HEK293 (cell line): Measurements from ENCODE around the gene EFCAB12.
A peak's percentile ranks its signal among the peaks of the same experiment; 100 is the strongest.

Experiments
- GFI1B ChIP-seq: fragments of 450-650 bp; formaldehyde crosslinking; IDR thresholded peaks from 2 replicates; pipeline ENCODE4 v1.5.1; 2016; ENCODE audit warnings: missing biosample characterization, missing genetic modification characterization
- GLIS2 ChIP-seq: fragments of 450-650 bp; formaldehyde crosslinking; IDR thresholded peaks from 2 replicates; pipeline ENCODE4 v1.5.1; 2016; ENCODE audit warnings: missing biosample characterization, missing genetic modification characterization
- HIC1 ChIP-seq: fragments of 450-650 bp; formaldehyde crosslinking; IDR thresholded peaks from 2 replicates; pipeline ENCODE4 v1.5.1; 2016; ENCODE audit warnings: missing biosample characterization, missing genetic modification characterization
- MYNN ChIP-seq: fragments of 450-650 bp; formaldehyde crosslinking; IDR thresholded peaks from 2 replicates; pipeline ENCODE4 v1.5.1; 2016; ENCODE audit warnings: missing biosample characterization, missing genetic modification characterization, borderline replicate concordance
- RBAK ChIP-seq: fragments of 450-650 bp; formaldehyde crosslinking; IDR thresholded peaks from 2 replicates; pipeline ENCODE4 v1.5.1; 2016; ENCODE audit warnings: missing biosample characterization, missing genetic modification characterization
- REPIN1 ChIP-seq: fragments of 450-650 bp; formaldehyde crosslinking; IDR thresholded peaks from 2 replicates; pipeline ENCODE4 v1.5.1; 2017; ENCODE audit warnings: missing biosample characterization, missing genetic modification characterization, low read depth
- TCF7L2 ChIP-seq: IDR thresholded peaks from 2 replicates; pipeline ENCODE4 v1.6.1; 2011; ENCODE audit warnings: low read depth, mild to moderate bottlenecking, inconsistent platforms, low read length, moderate library complexity, borderline replicate concordance
- TRIM28 ChIP-seq: IDR thresholded peaks from 2 replicates; pipeline ENCODE4 v1.6.1; 2011; ENCODE audit warnings: low read length, control low read depth, borderline replicate concordance
- ZBTB1 ChIP-seq: fragments of 450-650 bp; formaldehyde crosslinking; IDR thresholded peaks from 2 replicates; pipeline ENCODE4 v1.5.1; 2016; ENCODE audit warnings: missing biosample characterization, missing genetic modification characterization
- ZNF155 ChIP-seq: fragments of 450-650 bp; formaldehyde crosslinking; IDR thresholded peaks from 2 replicates; pipeline ENCODE4 v1.5.1; 2016; ENCODE audit warnings: missing biosample characterization, missing genetic modification characterization
- ZNF202 ChIP-seq: fragments of 450-650 bp; formaldehyde crosslinking; IDR thresholded peaks from 2 replicates; pipeline ENCODE4 v1.5.1; 2016; ENCODE audit warnings: missing biosample characterization, missing genetic modification characterization, borderline replicate concordance
- ZNF23 ChIP-seq: fragments of 450-650 bp; formaldehyde crosslinking; IDR thresholded peaks from 2 replicates; pipeline ENCODE4 v1.5.1; 2016; ENCODE audit warnings: missing biosample characterization, missing genetic modification characterization, borderline replicate concordance
- ZNF274 ChIP-seq, 2 experiments: fragments of 200-500 bp in 1 of 2; fragments of 450-650 bp in 1 of 2; sonication (Bioruptor generic) in 1 of 2; formaldehyde crosslinking in 1 of 2; IDR thresholded peaks; 2 replicates each; pipeline versions ENCODE4 v1.5.1 to v1.6.1; 2014 to 2016; ENCODE audit warnings: borderline replicate concordance in 1 of 2, inconsistent platforms in 1 of 2, low read length in 1 of 2, missing biosample characterization in 1 of 2, missing genetic modification characterization in 1 of 2
- ZNF311 ChIP-seq: fragments of 450-650 bp; formaldehyde crosslinking; IDR thresholded peaks from 2 replicates; pipeline ENCODE4 v1.5.1; 2017; ENCODE audit warnings: missing biosample characterization, missing genetic modification characterization, borderline replicate concordance
- ZNF416 ChIP-seq: fragments of 450-650 bp; formaldehyde crosslinking; IDR thresholded peaks from 2 replicates; pipeline ENCODE4 v1.5.1; 2016; ENCODE audit warnings: missing biosample characterization, missing genetic modification characterization
- ZNF510 ChIP-seq: fragments of 450-650 bp; formaldehyde crosslinking; IDR thresholded peaks from 2 replicates; pipeline ENCODE4 v1.5.1; 2018; ENCODE audit warnings: mild to moderate bottlenecking, missing genetic modification characterization, missing biosample characterization; ENCODE audit not compliant: insufficient replicate concordance
- ZNF518A ChIP-seq: fragments of 450-650 bp; formaldehyde crosslinking; conservative IDR thresholded peaks from 2 replicates; pipeline ENCODE4 v1.5.1; 2016; ENCODE audit warnings: low read depth, missing biosample characterization, missing genetic modification characterization
- ZNF544 ChIP-seq: fragments of 450-650 bp; formaldehyde crosslinking; IDR thresholded peaks from 2 replicates; pipeline ENCODE4 v1.5.0; 2017; ENCODE audit warnings: missing biosample characterization, missing genetic modification characterization
- ZNF555 ChIP-seq: fragments of 450-650 bp; formaldehyde crosslinking; conservative IDR thresholded peaks from 2 replicates; pipeline ENCODE4 v1.5.1; 2017; ENCODE audit warnings: missing biosample characterization, mild to moderate bottlenecking, missing genetic modification characterization, inconsistent platforms
- ZNF585B ChIP-seq: fragments of 450-650 bp; formaldehyde crosslinking; IDR thresholded peaks from 2 replicates; pipeline ENCODE4 v1.5.1; 2016; ENCODE audit warnings: missing biosample characterization, missing genetic modification characterization
- ZNF623 ChIP-seq: fragments of 450-650 bp; formaldehyde crosslinking; IDR thresholded peaks from 2 replicates; pipeline ENCODE4 v1.5.1; 2016; ENCODE audit warnings: missing biosample characterization, missing genetic modification characterization
- ZNF701 ChIP-seq: fragments of 450-650 bp; formaldehyde crosslinking; IDR thresholded peaks from 2 replicates; pipeline ENCODE4 v1.5.1; 2016; ENCODE audit warnings: missing biosample characterization, missing genetic modification characterization
- ZNF704 ChIP-seq: fragments of 450-650 bp; formaldehyde crosslinking; IDR thresholded peaks from 2 replicates; pipeline ENCODE4 v1.5.1; 2016; ENCODE audit warnings: missing biosample characterization, missing genetic modification characterization
- ZNF843 ChIP-seq: fragments of 450-650 bp; formaldehyde crosslinking; IDR thresholded peaks from 2 replicates; pipeline ENCODE4 v1.5.1; 2016; ENCODE audit warnings: missing biosample characterization, missing genetic modification characterization
- TF ChIP-seq, protein P1 (sequence below): fragments of 450-650 bp; IDR thresholded peaks from 2 replicates; pipeline ENCODE4 v1.5.1; 2018; ENCODE audit warnings: missing biosample characterization, missing genetic modification characterization
- TF ChIP-seq, protein P2 (sequence below): fragments of 450-650 bp; formaldehyde crosslinking; IDR thresholded peaks from 2 replicates; pipeline ENCODE4 v1.5.1; 2016; ENCODE audit warnings: missing biosample characterization, missing genetic modification characterization, borderline replicate concordance
- TF ChIP-seq, protein P3 (sequence below): fragments of 450-650 bp; formaldehyde crosslinking; IDR thresholded peaks from 2 replicates; pipeline ENCODE4 v1.5.1; 2016; ENCODE audit warnings: missing biosample characterization, missing genetic modification characterization

The EFCAB12 gene

GRCh38 chr3:129439817-129440617 is 11.6 kb upstream of the EFCAB12 start, which contains the start of the genes IFT122 and MBD4 (continued):
- TF ChIP-seq ZNF704 (tag by site-specific recombination) (no peak), ZNF311 (no peak), GLIS2 (tag by site-specific recombination) (peak; percentile 84), ZNF416 (tag by site-specific recombination) (no peak), ZNF555 (tag by site-specific recombination) (no peak), ZNF544 (tag by site-specific recombination) (no peak), ZNF274 (IDR thresholded peaks at IDR 0.05; ENCODE audit: low read length) (no peak), ZNF274 (tag by site-specific recombination; IDR thresholded peaks at IDR 0.05; ENCODE audit: borderline replicate concordance) (no peak), TCF7L2 (no peak), ZNF623 (tag by site-specific recombination) (no peak), MYNN (tag by site-specific recombination) (no peak), ZNF843 (peak; percentile 48; the same call in 1 of the 2 replicates), ZBTB1 (no peak), ZNF23 (tag by site-specific recombination) (no peak), GFI1B (tag by site-specific recombination) (no peak), ZNF701 (tag by site-specific recombination) (no peak), REPIN1 (tag by site-specific recombination) (peak; percentile 83; the same call in 1 of the 2 replicates), ZNF518A (no peak), HIC1 (tag by site-specific recombination) (0 out of 2 replicates have a peak, but pooled peaks have one; percentile 16), RBAK (tag by site-specific recombination) (no peak), ZNF585B (tag by site-specific recombination) (no peak), ZNF202 (tag by site-specific recombination) (no peak), ZNF510 (tag by site-specific recombination) (peak; percentile 7), ZNF155 (tag by site-specific recombination) (no peak), TRIM28 (peak; percentile 49; the same call in 1 of the 2 replicates)
- TF ChIP-seq, protein P1, sequence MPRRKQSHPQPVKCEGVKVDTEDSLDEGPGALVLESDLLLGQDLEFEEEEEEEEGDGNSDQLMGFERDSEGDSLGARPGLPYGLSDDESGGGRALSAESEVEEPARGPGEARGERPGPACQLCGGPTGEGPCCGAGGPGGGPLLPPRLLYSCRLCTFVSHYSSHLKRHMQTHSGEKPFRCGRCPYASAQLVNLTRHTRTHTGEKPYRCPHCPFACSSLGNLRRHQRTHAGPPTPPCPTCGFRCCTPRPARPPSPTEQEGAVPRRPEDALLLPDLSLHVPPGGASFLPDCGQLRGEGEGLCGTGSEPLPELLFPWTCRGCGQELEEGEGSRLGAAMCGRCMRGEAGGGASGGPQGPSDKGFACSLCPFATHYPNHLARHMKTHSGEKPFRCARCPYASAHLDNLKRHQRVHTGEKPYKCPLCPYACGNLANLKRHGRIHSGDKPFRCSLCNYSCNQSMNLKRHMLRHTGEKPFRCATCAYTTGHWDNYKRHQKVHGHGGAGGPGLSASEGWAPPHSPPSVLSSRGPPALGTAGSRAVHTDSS (tag by site-specific recombination), result no peak
- TF ChIP-seq, protein P2, sequence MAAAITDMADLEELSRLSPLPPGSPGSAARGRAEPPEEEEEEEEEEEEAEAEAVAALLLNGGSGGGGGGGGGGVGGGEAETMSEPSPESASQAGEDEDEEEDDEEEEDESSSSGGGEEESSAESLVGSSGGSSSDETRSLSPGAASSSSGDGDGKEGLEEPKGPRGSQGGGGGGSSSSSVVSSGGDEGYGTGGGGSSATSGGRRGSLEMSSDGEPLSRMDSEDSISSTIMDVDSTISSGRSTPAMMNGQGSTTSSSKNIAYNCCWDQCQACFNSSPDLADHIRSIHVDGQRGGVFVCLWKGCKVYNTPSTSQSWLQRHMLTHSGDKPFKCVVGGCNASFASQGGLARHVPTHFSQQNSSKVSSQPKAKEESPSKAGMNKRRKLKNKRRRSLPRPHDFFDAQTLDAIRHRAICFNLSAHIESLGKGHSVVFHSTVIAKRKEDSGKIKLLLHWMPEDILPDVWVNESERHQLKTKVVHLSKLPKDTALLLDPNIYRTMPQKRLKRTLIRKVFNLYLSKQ (tag by site-specific recombination), result no peak
- TF ChIP-seq, protein P3, sequence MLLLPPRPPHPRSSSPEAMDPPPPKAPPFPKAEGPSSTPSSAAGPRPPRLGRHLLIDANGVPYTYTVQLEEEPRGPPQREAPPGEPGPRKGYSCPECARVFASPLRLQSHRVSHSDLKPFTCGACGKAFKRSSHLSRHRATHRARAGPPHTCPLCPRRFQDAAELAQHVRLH, result peak; percentile 41; the same call in 1 of the 2 replicates
